ENCODE measurements around the gene GTF2B. TPM values are rescaled to one million over a fixed set of nuclear protein-coding genes. Genes with fewer than 3 reads are reported as not detected.
"Not testable (repeated sequence)": the region's sequence is repeated elsewhere in the genome, so short reads cannot be mapped to it uniquely, and the experiment has no call there.

Gene GTF2B
- total and polyA plus RNA-seq, 2 experiments from 2014 or later = 19.8 to 19.9 TPM

DNA sequence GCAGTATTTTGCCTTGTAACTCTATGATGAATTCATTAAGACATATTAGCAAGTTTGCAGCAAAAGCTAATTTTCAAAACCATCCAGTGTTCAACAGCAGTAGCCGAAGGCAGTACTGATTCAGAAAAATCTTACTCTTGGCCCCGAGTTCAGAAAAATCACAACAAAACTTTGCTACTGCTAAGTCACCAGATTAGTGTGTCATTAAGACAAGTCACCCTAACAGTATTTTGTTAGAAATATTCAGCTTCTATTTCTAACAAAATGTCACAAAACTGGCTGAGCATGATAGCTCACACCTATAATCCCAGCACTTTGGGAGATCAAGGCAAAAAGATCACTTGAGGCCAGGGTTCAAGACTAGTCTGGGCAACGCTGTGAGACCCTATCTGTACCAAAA, 8.2 kb downstream of the GTF2B start (continued):
- TF ChIP-seq ZNF462 (CRISPR knock-in tag; IDR thresholded peaks at IDR 0.05) (no peak), EZH2phosphoT487 (IDR thresholded peaks at IDR 0.05; ENCODE audit: unreplicated experiment) (no peak), NANOG (IDR thresholded peaks at IDR 0.05; ENCODE audit: borderline replicate concordance) (no peak), STAT1 (IDR thresholded peaks at IDR 0.05; ENCODE audit: unreplicated experiment) (no peak)

DNA sequence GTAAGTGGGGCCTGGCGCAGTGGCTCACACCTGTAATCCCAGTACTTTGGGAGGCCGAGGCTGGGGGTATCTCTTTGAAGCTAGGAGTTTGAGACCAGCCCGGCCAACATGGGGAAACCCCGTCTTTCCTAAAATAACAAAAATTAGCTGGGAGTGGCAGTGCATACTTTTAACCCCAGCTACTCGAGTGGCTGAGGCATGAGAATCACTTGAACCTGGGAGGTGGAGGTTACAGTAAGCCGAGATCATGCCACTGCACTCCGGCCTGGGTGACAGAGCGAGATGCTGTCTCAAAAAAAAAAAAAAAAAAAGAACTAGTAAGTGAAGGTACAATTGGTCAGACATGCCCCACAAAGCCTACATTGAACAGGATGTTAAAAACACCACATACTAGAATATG, 10.7 kb downstream of the GTF2B start:
- not testable (repeated sequence) for H3K27ac Mint-ChIP-seq; H3K4me3 Mint-ChIP-seq; H3K9me3 Mint-ChIP-seq; H3K79me2 ChIP-seq (replicated peaks; ENCODE audit: insufficient read depth); H2AFZ ChIP-seq; H4K20me1 ChIP-seq (replicated peaks; ENCODE audit: insufficient read depth); H3F3A ChIP-seq (replicated peaks; ENCODE audit: low read depth); H3K4me3 ChIP-seq; ATAC-seq; H3K36me3 Mint-ChIP-seq (ENCODE audit: low read depth); H3K27me3 ChIP-seq (ENCODE audit: insufficient read depth); H3K36me3 ChIP-seq (ENCODE audit: insufficient read depth); H3K9me2 ChIP-seq (ENCODE audit: insufficient read depth); H3K4me1 ChIP-seq (ENCODE audit: insufficient read depth); H3K4me2 ChIP-seq; H3K4me1 Mint-ChIP-seq; H3K27ac ChIP-seq (ENCODE audit: low read depth); DNase-seq (ENCODE audit: low spot score); H3K27me3 Mint-ChIP-seq (ENCODE audit: insufficient read depth, low read depth, poor library complexity)

DNA sequence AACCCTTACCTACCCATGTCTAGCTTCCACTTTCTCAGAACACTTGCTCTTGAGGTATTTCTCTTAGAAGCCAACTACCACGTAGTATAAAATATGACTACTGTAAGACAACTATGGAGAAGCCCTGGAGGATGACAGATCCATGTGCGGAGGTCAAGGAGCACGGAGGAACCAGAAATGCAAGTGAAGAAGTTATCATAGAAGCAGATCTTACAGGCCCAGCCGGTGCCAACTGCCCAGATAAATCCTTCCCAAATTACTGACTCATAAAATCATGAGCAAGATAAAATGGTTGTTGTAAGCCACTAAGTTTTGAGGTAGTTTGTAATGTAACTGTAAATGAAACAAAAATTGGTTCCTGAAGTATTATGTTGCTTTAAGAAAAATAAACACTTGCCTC, 12.6 kb downstream of the GTF2B start:
- no peaks in the 10 kb centered on the region for H3K36me3 Mint-ChIP-seq (ENCODE audit: low read depth)
- no peaks in the 10 kb centered on the region for H3K36me3 ChIP-seq (ENCODE audit: insufficient read depth)
- H3K9me2 ChIP-seq (ENCODE audit: insufficient read depth) = no peaks in the 10 kb centered on the region
- ATAC-seq (no peak), DNase-seq (ENCODE audit: low spot score) (no peak)
- no peaks in the 10 kb centered on the region for H4K20me1 ChIP-seq (replicated peaks; ENCODE audit: insufficient read depth)
- no peak overlapping the region for H3K4me3 Mint-ChIP-seq
- no peaks in the 10 kb centered on the region for H3K4me1 ChIP-seq (ENCODE audit: insufficient read depth)
- H3K27me3 Mint-ChIP-seq (ENCODE audit: insufficient read depth, low read depth, poor library complexity) = no peaks in the 10 kb centered on the region
- no peaks in the 10 kb centered on the region for H3F3A ChIP-seq (replicated peaks; ENCODE audit: low read depth)
- H3K79me2 ChIP-seq (replicated peaks; ENCODE audit: insufficient read depth) = no peaks in the 10 kb centered on the region; the same call in 1 of the 2 replicates
- no peaks in the 10 kb centered on the region for H3K27me3 ChIP-seq (ENCODE audit: insufficient read depth)
- no peak overlapping the region for H2AFZ ChIP-seq
- H3K4me2 ChIP-seq = no peak overlapping the region
- H3K27ac Mint-ChIP-seq = no peak overlapping the region
- H3K27ac ChIP-seq (ENCODE audit: low read depth) = peak overlapping the region; percentile 12; the same call in 1 of the 2 replicates
- H3K4me1 Mint-ChIP-seq = peaks cover 4% of the 10 kb centered on the region; the same call in 1 of the 3 replicates
- no peak overlapping the region for H3K4me3 ChIP-seq
- no peaks in the 10 kb centered on the region for H3K9me3 Mint-ChIP-seq
- TF ChIP-seq NANOG (IDR thresholded peaks at IDR 0.05; ENCODE audit: borderline replicate concordance) (no peak), REST (IDR thresholded peaks at IDR 0.05; ENCODE audit: unreplicated experiment) (no peak), EZH2 (IDR thresholded peaks at IDR 0.05; ENCODE audit: low read depth, unreplicated experiment) (no peak), CTCF (conservative IDR thresholded peaks at IDR 0.05; ENCODE audit: low read depth in 2 of 2) (no peak)
- TF ChIP-seq, protein P1, sequence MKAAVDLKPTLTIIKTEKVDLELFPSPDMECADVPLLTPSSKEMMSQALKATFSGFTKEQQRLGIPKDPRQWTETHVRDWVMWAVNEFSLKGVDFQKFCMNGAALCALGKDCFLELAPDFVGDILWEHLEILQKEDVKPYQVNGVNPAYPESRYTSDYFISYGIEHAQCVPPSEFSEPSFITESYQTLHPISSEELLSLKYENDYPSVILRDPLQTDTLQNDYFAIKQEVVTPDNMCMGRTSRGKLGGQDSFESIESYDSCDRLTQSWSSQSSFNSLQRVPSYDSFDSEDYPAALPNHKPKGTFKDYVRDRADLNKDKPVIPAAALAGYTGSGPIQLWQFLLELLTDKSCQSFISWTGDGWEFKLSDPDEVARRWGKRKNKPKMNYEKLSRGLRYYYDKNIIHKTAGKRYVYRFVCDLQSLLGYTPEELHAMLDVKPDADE (IDR thresholded peaks at IDR 0.05) = no peak
